Fibroblast of skin of left quadriceps (primary cell): ENCODE measurements around the gene TACO1.
A peak's percentile ranks its signal among the peaks of the same experiment; 100 is the strongest.

Experiments
- DNase-seq, 2 experiments: peaks; one replicate each; pipeline ENCODE4 v3.0.0-alpha.2; 2013; ENCODE audit warnings: low read depth in 2 of 2

The TACO1 gene

DNA sequence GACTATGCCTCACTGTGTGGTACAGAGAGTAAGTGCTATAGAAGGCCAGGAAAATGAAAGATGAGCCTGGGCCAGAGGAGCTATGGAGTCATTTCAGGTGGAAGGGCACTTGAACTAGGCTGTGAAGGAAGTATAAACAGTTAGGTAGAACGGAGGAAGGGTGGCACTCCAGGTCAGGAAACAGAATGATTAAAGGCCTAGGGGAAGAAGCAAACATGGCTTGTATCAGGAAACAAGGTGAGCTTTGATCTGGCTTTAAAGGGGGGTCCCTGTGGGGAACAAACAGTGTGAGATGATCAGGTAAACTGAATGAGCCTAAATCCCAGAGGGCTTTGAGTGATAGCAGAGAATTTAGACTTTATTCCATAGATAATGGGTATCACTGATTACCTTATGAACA, 38.4 kb downstream of the TACO1 start:
- no peak for DNase-seq

DNA sequence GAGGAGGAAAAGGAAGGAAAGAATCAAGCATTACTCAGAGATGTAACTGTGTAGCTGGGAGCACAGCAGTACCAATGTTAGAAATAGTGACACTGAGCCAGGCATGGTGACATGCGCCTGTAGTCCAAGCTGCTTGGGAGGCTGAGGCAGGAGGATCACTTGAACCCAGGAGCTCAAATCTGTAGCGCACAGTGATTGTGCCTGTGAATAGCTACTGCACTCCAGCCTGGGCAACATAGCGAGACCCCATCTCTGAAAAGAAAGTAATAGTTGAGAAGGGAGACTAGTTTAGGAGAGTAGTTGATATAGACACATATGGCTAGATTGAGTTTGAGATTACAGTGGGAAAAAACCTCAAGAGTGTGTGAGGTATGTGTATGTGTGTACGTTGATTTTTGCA, 39.3 kb downstream of the TACO1 start:
- DNase-seq, result no peak

GRCh38 chr17:63641692-63642448, 41.2 kb downstream of the TACO1 start:
- DNase-seq, result no peak

DNA sequence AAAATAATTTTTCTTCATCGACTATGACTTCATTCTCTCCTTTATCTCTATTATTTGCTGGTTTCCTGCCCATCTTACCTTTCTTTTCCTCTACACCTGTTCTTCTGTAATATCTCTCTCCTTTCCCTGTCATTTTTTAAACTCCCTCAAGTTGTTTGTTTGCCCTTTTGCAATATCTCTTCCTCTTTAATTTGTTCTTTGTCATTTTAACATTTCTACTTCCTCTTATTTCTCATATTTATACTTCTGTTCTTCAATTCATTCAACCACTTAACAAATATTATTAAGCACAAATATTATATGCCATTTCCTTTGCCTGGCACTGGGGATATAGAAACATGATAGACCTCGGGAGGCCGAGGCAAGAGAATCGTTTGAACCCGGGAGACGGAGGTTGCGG, 44.2 kb downstream of the TACO1 start:
- no peak for DNase-seq

GRCh38 chr17:63645775-63646487, 45.2 kb downstream of the TACO1 start:
- no peak for DNase-seq

DNA sequence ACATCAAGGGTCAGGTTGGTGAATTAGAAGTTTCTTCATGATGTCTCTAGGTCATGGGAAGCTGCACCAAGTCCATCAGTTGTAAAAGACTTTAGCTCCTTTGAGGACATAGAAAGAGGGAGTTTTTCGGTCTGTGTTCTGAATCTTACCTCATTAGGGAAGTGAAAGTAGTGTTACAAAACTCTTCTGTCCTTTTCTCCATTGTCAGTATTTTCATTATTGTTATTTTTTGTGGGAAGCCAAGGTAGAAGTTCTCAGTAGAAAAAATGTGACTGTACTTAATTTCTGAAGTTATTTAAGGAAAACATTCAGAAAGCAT, 45.8 kb downstream of the TACO1 start:
- DNase-seq, result no peak

- DNase-seq, result peak; percentile 23 to 35
Measured at GRCh38 chr17:63647065-63647725, 46.5 kb downstream of the TACO1 start.

DNA sequence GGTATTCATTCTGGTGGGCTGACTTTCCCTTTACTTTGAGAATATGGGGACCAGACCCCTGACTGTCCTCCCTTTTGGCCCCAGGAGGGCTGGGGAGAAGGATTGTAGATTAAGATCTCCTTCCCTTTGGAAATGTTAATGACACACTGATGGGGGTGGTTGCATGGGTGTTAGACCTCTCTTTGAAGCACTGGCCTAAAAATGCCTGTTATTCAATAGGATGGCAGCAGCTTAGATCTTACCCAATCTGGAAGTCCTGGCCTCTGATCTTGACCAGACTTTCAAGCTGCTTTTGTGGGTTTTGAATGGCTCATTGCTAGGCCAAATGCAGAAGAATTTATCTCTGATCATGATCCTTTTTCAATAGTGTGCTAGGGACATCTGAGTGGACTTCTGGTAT, 47.2 kb downstream of the TACO1 start:
- no peak for DNase-seq

DNA sequence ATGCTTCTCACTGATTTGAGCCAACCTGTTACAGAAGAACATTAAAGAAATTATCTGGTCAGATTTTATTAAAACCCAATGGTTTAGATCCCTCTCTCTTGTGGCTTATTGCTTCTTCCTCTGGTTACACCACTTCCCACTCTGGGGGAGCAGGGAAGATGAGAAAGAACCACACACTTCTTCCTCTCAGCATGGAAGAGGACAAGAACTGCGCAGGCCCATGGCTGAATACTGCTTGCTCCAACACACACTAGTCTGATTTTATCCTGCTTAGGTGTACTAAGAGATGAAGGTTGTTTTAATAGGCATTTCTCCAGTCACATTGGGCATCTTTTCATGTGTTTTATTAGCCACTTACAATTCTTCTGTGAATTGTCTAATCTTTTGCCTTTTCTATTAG, 49.1 kb downstream of the TACO1 start:
- DNase-seq, result no peak

- DNase-seq, result no peak
Measured at GRCh38 chr17:63652106-63652505, 51.4 kb downstream of the TACO1 start.

- DNase-seq, result no peak
Measured at GRCh38 chr17:63653050-63653449, 52.4 kb downstream of the TACO1 start.

DNA sequence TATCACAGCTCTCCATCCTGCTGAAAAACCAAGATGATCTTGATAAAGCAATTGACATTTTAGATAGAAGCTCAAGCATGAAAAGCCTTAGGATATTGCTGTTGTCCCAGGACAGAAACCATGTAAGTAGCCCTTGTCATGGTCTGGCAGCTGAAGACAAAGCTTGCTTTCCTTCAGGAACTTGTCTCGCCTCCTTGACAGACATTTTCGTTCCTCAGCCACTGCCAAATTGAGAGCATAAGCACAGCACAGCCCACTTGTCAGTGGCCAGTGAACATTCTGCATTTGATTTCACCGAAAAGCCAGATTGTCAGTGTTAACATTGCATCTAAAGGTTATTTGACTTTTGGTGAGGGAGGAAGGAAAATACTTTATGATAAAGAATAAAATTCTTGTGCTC, 57.1 kb downstream of the TACO1 start:
- DNase-seq, result no peak
